ENCODE data around the gene TTC19.

- TF ChIP-seq ZNF629 (tag by site-specific recombination; IDR thresholded peaks at IDR 0.05) (no peak), ZSCAN30 (tag by site-specific recombination; IDR thresholded peaks at IDR 0.05) (no peak), ZNF394 (tag by site-specific recombination; IDR thresholded peaks at IDR 0.05; ENCODE audit: borderline replicate concordance) (no peak), ZNF133 (tag by site-specific recombination; IDR thresholded peaks at IDR 0.05) (no peak), ZNF274 (IDR thresholded peaks at IDR 0.05; ENCODE audit: low read length) (no peak), ZNF274 (tag by site-specific recombination; IDR thresholded peaks at IDR 0.05; ENCODE audit: borderline replicate concordance) (no peak), BCL11B (tag by site-specific recombination; IDR thresholded peaks at IDR 0.05; ENCODE audit: low read depth) (no peak)
- TF ChIP-seq, protein P1, sequence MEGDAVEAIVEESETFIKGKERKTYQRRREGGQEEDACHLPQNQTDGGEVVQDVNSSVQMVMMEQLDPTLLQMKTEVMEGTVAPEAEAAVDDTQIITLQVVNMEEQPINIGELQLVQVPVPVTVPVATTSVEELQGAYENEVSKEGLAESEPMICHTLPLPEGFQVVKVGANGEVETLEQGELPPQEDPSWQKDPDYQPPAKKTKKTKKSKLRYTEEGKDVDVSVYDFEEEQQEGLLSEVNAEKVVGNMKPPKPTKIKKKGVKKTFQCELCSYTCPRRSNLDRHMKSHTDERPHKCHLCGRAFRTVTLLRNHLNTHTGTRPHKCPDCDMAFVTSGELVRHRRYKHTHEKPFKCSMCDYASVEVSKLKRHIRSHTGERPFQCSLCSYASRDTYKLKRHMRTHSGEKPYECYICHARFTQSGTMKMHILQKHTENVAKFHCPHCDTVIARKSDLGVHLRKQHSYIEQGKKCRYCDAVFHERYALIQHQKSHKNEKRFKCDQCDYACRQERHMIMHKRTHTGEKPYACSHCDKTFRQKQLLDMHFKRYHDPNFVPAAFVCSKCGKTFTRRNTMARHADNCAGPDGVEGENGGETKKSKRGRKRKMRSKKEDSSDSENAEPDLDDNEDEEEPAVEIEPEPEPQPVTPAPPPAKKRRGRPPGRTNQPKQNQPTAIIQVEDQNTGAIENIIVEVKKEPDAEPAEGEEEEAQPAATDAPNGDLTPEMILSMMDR (tag by site-specific recombination; IDR thresholded peaks at IDR 0.05) = no peak
- TF ChIP-seq, protein P2, sequence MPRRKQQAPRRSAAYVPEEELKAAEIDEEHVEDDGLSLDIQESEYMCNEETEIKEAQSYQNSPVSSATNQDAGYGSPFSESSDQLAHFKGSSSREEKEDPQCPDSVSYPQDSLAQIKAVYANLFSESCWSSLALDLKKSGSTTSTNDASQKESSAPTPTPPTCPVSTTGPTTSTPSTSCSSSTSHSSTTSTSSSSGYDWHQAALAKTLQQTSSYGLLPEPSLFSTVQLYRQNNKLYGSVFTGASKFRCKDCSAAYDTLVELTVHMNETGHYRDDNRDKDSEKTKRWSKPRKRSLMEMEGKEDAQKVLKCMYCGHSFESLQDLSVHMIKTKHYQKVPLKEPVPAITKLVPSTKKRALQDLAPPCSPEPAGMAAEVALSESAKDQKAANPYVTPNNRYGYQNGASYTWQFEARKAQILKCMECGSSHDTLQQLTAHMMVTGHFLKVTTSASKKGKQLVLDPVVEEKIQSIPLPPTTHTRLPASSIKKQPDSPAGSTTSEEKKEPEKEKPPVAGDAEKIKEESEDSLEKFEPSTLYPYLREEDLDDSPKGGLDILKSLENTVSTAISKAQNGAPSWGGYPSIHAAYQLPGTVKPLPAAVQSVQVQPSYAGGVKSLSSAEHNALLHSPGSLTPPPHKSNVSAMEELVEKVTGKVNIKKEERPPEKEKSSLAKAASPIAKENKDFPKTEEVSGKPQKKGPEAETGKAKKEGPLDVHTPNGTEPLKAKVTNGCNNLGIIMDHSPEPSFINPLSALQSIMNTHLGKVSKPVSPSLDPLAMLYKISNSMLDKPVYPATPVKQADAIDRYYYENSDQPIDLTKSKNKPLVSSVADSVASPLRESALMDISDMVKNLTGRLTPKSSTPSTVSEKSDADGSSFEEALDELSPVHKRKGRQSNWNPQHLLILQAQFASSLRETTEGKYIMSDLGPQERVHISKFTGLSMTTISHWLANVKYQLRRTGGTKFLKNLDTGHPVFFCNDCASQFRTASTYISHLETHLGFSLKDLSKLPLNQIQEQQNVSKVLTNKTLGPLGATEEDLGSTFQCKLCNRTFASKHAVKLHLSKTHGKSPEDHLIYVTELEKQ (tag by site-specific recombination; IDR thresholded peaks at IDR 0.05; ENCODE audit: borderline replicate concordance) = no peak
- TF ChIP-seq, protein P3, sequence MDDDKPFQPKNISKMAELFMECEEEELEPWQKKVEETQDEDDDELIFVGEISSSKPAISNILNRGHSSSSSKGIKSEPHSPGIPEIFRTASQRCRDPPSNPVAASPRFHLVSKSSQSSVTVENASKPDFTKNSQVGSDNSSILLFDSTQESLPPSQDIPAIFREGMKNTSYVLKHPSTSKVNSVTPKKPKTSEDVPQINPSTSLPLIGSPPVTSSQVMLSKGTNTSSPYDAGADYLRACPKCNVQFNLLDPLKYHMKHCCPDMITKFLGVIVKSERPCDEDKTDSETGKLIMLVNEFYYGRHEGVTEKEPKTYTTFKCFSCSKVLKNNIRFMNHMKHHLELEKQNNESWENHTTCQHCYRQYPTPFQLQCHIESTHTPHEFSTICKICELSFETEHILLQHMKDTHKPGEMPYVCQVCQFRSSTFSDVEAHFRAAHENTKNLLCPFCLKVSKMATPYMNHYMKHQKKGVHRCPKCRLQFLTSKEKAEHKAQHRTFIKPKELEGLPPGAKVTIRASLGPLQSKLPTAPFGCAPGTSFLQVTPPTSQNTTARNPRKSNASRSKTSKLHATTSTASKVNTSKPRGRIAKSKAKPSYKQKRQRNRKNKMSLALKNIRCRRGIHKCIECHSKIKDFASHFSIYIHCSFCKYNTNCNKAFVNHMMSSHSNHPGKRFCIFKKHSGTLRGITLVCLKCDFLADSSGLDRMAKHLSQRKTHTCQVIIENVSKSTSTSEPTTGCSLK (tag by site-specific recombination; IDR thresholded peaks at IDR 0.05) = no peak
- TF ChIP-seq, protein P4, sequence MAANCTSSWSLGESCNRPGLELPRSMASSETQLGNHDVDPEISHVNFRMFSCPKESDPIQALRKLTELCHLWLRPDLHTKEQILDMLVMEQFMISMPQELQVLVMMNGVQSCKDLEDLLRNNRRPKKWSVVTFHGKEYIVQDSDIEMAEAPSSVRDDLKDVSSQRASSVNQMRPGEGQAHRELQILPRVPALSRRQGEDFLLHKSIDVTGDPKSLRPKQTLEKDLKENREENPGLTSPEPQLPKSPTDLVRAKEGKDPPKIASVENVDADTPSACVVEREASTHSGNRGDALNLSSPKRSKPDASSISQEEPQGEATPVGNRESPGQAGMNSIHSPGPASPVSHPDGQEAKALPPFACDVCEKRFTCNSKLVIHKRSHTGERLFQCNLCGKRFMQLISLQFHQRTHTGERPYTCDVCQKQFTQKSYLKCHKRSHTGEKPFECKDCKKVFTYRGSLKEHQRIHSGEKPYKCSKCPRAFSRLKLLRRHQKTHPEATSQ (tag by site-specific recombination; IDR thresholded peaks at IDR 0.05) = no peak
- TF ChIP-seq, protein P5, sequence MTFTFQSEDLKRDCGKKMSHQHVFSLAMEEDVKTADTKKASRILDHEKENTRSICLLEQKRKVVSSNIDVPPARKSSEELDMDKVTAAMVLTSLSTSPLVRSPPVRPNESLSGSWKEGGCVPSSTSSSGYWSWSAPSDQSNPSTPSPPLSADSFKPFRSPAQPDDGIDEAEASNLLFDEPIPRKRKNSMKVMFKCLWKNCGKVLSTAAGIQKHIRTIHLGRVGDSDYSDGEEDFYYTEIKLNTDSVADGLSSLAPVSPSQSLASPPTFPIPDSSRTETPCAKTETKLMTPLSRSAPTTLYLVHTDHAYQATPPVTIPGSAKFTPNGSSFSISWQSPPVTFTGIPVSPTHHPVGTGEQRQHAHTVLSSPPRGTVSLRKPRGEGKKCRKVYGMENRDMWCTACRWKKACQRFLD (tag by site-specific recombination; IDR thresholded peaks at IDR 0.05) = no peak
Measured at GRCh38 chr17:15957206-15957605, 42.4 kb upstream of the TTC19 start.
